ENCODE measurements around the gene CCDC107. TPM values are rescaled to one million over a fixed set of nuclear protein-coding genes. Genes with fewer than 3 reads are reported as not detected.
"Not testable (repeated sequence)": the region's sequence is repeated elsewhere in the genome, so short reads cannot be mapped to it uniquely, and the experiment has no call there.

The CCDC107 gene
- total RNA-seq, 1 donor from 2014 or later, result 13.5 TPM

DNA sequence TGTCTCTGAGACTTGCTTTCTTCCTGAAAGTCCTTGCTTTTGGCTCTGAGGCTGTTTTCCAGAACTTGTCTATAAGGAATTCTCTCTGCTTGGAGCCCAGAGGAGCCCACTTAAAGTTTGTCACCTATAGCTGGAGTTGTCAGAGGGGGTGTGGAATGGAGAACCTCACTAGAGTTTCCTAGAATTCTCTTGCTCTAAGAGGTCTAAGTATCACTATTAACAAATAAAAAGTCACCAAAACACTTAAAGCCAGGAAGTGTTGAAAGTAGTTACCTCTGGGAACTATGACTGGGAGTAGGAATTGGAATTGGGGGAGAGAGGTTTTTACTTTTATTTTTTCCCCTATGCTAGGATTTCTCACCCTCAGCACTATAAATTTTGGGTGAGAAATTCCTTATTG, 22.4 kb upstream of the CCDC107 start:
- Mint-ChIP-seq H3K27me3 (ENCODE audit: unreplicated experiment) (peaks cover 1% of the 10 kb centered on the region), H3K4me3 (ENCODE audit: unreplicated experiment) (no peak overlapping the region), H3K27ac (ENCODE audit: unreplicated experiment) (no peak overlapping the region), H3K9me3 (ENCODE audit: unreplicated experiment) (no peaks in the 10 kb centered on the region), H3K36me3 (ENCODE audit: low read depth, unreplicated experiment) (peaks cover 9% of the 10 kb centered on the region), H3K4me1 (ENCODE audit: unreplicated experiment) (peaks cover 3% of the 10 kb centered on the region)
- no peak for DNase-seq (ENCODE audit: low spot score)
- TF ChIP-seq, protein P1, sequence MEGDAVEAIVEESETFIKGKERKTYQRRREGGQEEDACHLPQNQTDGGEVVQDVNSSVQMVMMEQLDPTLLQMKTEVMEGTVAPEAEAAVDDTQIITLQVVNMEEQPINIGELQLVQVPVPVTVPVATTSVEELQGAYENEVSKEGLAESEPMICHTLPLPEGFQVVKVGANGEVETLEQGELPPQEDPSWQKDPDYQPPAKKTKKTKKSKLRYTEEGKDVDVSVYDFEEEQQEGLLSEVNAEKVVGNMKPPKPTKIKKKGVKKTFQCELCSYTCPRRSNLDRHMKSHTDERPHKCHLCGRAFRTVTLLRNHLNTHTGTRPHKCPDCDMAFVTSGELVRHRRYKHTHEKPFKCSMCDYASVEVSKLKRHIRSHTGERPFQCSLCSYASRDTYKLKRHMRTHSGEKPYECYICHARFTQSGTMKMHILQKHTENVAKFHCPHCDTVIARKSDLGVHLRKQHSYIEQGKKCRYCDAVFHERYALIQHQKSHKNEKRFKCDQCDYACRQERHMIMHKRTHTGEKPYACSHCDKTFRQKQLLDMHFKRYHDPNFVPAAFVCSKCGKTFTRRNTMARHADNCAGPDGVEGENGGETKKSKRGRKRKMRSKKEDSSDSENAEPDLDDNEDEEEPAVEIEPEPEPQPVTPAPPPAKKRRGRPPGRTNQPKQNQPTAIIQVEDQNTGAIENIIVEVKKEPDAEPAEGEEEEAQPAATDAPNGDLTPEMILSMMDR (IDR thresholded peaks at IDR 0.05; ENCODE audit: unreplicated experiment), result no peak

DNA sequence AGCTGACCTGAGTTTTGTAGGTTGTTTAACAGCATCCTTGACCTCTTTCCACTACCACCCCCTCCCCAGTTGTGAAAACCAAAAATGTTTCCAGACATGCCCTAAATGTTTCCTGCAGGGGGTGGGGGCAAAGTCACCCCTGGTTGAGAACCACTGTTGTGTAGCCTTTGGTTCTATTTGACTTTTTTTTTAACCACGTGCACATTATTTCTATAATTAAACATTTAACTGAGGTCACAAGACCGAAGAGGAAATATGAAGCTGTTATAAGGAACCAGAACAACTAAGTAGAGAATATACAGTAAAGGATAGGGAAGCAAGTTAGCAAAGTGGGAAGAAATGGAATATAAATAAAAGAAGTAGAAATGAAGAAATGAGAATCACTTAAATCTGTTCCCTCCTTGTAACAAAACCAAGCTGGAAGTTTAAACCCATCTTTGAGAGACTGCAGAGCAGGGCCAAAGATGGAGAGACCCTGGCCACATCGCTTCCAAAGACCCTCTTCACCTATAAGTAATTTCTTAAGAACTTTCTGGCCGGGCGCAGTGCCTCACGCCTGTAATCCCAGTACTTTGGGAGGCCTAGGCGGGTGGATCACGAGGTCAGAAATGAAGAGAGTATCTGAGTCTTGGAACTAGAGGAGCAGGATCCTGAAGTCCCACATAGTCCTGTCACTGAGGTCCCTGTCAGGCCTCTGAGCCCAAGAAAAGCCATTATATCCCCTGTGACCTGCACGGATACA, 21.8 kb upstream of the CCDC107 start:
- Mint-ChIP-seq H3K27me3 (ENCODE audit: unreplicated experiment) (peaks cover 1% of the 10 kb centered on the region), H3K4me1 (ENCODE audit: unreplicated experiment) (peaks cover 3% of the 10 kb centered on the region), H3K4me3 (ENCODE audit: unreplicated experiment) (no peak overlapping the region), H3K27ac (ENCODE audit: unreplicated experiment) (no peak overlapping the region), H3K36me3 (ENCODE audit: low read depth, unreplicated experiment) (peaks cover 9% of the 10 kb centered on the region), H3K9me3 (ENCODE audit: unreplicated experiment) (no peaks in the 10 kb centered on the region)
- TF ChIP-seq, protein P1 (IDR thresholded peaks at IDR 0.05; ENCODE audit: unreplicated experiment), result no peak
- no peak for DNase-seq (ENCODE audit: low spot score)

DNA sequence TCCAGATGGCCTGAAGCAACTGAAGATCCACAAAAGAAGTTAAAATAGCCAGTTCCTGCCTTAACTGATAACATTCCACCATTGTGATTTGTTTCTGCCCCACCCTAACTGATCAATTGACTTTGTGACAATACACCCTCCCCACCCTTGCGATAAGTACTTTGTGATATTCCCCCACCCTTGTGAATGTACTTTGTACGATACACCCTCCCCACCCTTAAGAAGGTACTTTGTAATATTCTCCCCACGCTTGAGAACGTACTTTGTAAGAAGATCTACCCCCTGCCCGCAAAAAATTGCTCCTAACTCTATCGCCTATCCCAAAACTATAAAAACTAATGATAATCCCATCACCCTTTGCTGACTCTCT, 21.2 kb upstream of the CCDC107 start:
- not testable (repeated sequence) for H3K4me1 Mint-ChIP-seq (ENCODE audit: unreplicated experiment); H3K36me3 Mint-ChIP-seq (ENCODE audit: low read depth, unreplicated experiment); H3K4me3 Mint-ChIP-seq (ENCODE audit: unreplicated experiment); DNase-seq (ENCODE audit: low spot score); H3K9me3 Mint-ChIP-seq (ENCODE audit: unreplicated experiment); H3K27me3 Mint-ChIP-seq (ENCODE audit: unreplicated experiment); H3K27ac Mint-ChIP-seq (ENCODE audit: unreplicated experiment)

- not testable (repeated sequence) for DNase-seq (ENCODE audit: low spot score); H3K9me3 Mint-ChIP-seq (ENCODE audit: unreplicated experiment); H3K27ac Mint-ChIP-seq (ENCODE audit: unreplicated experiment); H3K4me1 Mint-ChIP-seq (ENCODE audit: unreplicated experiment); H3K27me3 Mint-ChIP-seq (ENCODE audit: unreplicated experiment); H3K36me3 Mint-ChIP-seq (ENCODE audit: low read depth, unreplicated experiment)
- peak overlapping the region; percentile 1 for H3K4me3 Mint-ChIP-seq (ENCODE audit: unreplicated experiment)
Measured at GRCh38 chr9:35637427-35637955, 20.6 kb upstream of the CCDC107 start.

- H3K4me3 Mint-ChIP-seq (ENCODE audit: unreplicated experiment); H3K36me3 Mint-ChIP-seq (ENCODE audit: low read depth, unreplicated experiment); H3K4me1 Mint-ChIP-seq (ENCODE audit: unreplicated experiment): not testable (repeated sequence)
Measured at GRCh38 chr9:35638751-35639150, 19.3 kb upstream of the CCDC107 start.

DNA sequence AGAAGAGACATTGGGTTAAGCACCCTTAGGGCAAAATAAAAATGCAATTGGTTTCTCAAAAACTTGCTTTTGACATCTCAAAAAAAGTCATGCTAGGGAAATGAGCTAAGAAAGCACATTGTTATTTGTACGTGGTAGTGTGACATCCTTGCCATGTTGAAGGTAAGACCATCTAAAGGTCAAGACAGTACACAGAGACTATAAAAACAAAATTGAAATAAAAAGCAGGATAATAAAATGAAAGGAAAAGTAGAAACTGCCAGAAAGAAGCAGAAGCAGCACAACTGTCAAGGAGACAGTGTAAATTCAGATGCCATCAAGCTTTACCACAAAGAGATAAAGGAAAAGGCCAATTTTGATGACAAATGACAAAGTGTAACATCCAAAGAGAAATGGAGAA, 18.9 kb upstream of the CCDC107 start:
- not testable (repeated sequence) for H3K36me3 Mint-ChIP-seq (ENCODE audit: low read depth, unreplicated experiment); H3K4me1 Mint-ChIP-seq (ENCODE audit: unreplicated experiment); DNase-seq (ENCODE audit: low spot score); H3K4me3 Mint-ChIP-seq (ENCODE audit: unreplicated experiment); H3K9me3 Mint-ChIP-seq (ENCODE audit: unreplicated experiment); H3K27ac Mint-ChIP-seq (ENCODE audit: unreplicated experiment); H3K27me3 Mint-ChIP-seq (ENCODE audit: unreplicated experiment)

More at GRCh38 chr9:35638751-35639150, 19.3 kb upstream of the CCDC107 start:
- not testable (repeated sequence) for H3K9me3 Mint-ChIP-seq (ENCODE audit: unreplicated experiment); H3K27me3 Mint-ChIP-seq (ENCODE audit: unreplicated experiment); DNase-seq (ENCODE audit: low spot score); H3K27ac Mint-ChIP-seq (ENCODE audit: unreplicated experiment)

DNA sequence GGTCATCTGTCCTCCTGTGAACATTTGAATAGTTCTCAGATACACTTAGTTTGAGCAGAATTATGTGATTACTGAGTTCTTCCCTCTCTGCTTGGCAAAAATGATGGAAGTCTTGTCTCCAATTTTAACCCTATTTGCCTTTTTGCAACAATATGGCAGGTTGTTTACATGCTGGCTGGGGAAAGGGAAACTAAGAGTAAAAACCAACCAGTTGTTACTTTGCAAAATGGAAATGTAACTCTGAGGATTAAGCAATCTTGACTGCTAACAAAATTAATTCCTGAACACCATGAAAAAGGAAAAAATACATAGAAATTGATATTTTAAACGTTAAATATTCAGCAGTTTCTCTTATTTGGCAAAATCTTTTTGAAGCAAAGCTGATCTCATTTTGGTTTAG, 18.5 kb upstream of the CCDC107 start:
- Mint-ChIP-seq H3K36me3 (ENCODE audit: low read depth, unreplicated experiment) (peaks cover 9% of the 10 kb centered on the region), H3K27ac (ENCODE audit: unreplicated experiment) (no peak overlapping the region), H3K4me3 (ENCODE audit: unreplicated experiment) (no peak overlapping the region), H3K27me3 (ENCODE audit: unreplicated experiment) (peaks cover 1% of the 10 kb centered on the region), H3K4me1 (ENCODE audit: unreplicated experiment) (peaks cover 4% of the 10 kb centered on the region), H3K9me3 (ENCODE audit: unreplicated experiment) (no peaks in the 10 kb centered on the region)
- TF ChIP-seq, protein P1 (IDR thresholded peaks at IDR 0.05; ENCODE audit: unreplicated experiment), result no peak
- no peak for DNase-seq (ENCODE audit: low spot score)

DNA sequence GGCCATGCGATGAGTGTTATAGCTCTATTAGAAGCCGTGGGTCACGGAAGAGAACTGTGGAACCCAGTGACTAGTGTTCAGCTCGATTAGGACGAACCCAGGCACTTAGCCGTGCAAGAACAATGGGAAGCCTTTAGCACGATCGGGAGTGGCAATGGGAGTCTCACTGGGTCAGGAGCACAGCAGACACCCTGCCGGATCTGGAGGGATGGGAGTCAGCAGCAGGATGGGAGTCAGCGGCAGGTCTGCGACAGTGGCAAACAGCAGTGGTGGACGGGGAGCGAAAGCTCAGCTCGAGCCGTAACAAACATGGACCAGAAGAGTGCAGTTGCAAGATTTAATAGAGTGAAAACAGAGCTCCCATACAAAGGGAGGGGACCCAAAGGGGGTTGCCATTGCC, 17.7 kb upstream of the CCDC107 start:
- H3K4me3 Mint-ChIP-seq (ENCODE audit: unreplicated experiment), result peak overlapping the region; percentile 78
- H3K27me3 Mint-ChIP-seq (ENCODE audit: unreplicated experiment); H3K4me1 Mint-ChIP-seq (ENCODE audit: unreplicated experiment); DNase-seq (ENCODE audit: low spot score); H3K27ac Mint-ChIP-seq (ENCODE audit: unreplicated experiment); H3K9me3 Mint-ChIP-seq (ENCODE audit: unreplicated experiment); H3K36me3 Mint-ChIP-seq (ENCODE audit: low read depth, unreplicated experiment): not testable (repeated sequence)

DNA sequence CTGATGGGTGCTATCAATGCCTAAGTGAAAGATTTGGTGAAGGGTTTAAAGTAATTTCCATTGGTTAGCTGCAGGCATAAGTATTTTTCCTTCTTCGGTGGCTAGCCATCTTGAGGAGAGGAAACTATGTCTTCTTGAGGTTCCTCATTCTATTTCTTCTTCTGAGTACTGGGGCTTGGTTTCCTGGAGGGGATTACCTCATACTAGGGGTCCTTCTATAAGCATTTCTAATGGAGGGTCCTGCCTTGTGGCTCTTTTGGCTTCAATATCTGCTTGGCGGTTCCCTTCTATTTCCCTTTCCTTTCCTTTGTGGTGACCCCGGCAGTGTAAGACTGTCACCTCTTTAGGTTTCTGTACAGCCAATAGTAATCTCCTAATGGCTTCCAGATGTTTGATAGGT, 16.6 kb upstream of the CCDC107 start:
- H3K27ac Mint-ChIP-seq (ENCODE audit: unreplicated experiment); H3K4me1 Mint-ChIP-seq (ENCODE audit: unreplicated experiment); DNase-seq (ENCODE audit: low spot score); H3K9me3 Mint-ChIP-seq (ENCODE audit: unreplicated experiment); H3K27me3 Mint-ChIP-seq (ENCODE audit: unreplicated experiment); H3K4me3 Mint-ChIP-seq (ENCODE audit: unreplicated experiment): not testable (repeated sequence)
- H3K36me3 Mint-ChIP-seq (ENCODE audit: low read depth, unreplicated experiment), result peaks cover 13% of the 10 kb centered on the region

Measured in endothelial cell (in vitro differentiated cells).